ENCODE results near the gene NGFR. TPM values are rescaled to one million over a fixed set of nuclear protein-coding genes. Genes with fewer than 3 reads are reported as not detected.

Gene NGFR
- polyA plus RNA-seq, 4 donors = 5.7 to 9.0 (median 6.2) TPM

DNA sequence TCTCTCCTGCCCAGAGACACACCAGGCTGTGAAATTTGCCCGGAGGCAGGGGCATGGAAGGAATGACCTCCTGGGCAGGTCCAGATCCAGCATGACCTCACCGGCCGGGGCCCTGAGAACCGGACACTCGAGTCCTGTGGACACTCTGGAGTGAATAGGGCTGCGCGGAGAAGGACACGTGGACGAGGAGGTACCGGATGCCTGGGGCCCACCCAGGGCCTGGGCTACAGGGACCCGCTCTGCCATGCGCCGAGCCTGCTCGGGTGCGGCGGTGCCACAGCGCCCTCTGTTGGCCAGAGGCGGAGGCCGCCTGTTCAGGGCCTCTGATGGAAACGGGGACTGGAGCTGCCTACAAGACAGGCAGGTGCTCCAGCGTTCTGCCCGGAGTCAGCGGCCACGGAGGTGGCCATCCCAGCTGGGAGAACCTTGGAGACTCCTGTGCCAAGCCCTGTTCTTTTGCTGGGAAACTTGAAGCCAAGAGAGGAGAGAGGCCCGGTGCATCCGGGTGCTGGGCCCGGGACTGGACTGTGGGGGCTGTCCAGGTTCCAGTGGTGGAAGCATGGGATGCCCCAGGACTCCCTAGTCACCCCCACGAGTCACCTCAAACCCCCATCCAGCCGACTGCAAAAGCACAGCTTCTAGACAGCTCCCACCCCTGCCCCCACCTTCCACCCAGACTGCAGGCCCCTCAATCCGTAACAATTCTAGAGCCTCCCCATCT is 61.3 kb downstream of the NGFR start:
- peak in 1 of 4 donors; percentile 64 for DNase-seq (ENCODE audit: low read depth in 4 of 4, low spot score in 3 of 4)

GRCh38 chr17:49557312-49558024 is 62.4 kb downstream of the NGFR start:
- no peak for DNase-seq (ENCODE audit: low read depth in 4 of 4, low spot score in 3 of 4)

Other genes starting within 250 kb of the NGFR start
- 10 to 100 TPM; 23.0 to 35.4 (median 28.1) TPM for gene ZNF652, start 133.0 kb upstream of the NGFR start, polyA plus RNA-seq (ENCODE audit: insufficient read length in 4 of 4)
- 100 to 1,000 TPM; 235 to 261 (median 240) TPM for gene PHB1, start 80.4 kb upstream of the NGFR start, polyA plus RNA-seq (ENCODE audit: insufficient read length in 4 of 4)
- 1 to 10 TPM; 1.1 to 1.5 (median 1.3) TPM for gene NXPH3, start 80.6 kb downstream of the NGFR start, polyA plus RNA-seq (ENCODE audit: insufficient read length in 4 of 4)
- gene SPOP, start 182.8 kb downstream of the NGFR start, polyA plus RNA-seq (ENCODE audit: insufficient read length in 4 of 4) = 10 to 100 TPM; 61.0 to 70.6 (median 64.2) TPM
- gene SLC35B1, start 212.7 kb downstream of the NGFR start, polyA plus RNA-seq (ENCODE audit: insufficient read length in 4 of 4) = 10 to 100 TPM; 79.3 to 86.4 (median 83.1) TPM

All from right renal pelvis (tissue), 4 donors.